HCT116 (cell line): ENCODE measurements around the gene HPCAL1. TPM values are rescaled to one million over a fixed set of nuclear protein-coding genes. Genes with fewer than 3 reads are reported as not detected.

Source experiments
- ATAC-seq: fragments of 200-7000 bp; cut with Tn5 transposase; 2 replicates; pipeline ENCODE4 v1.9.1; 2020; ENCODE audit warnings: mild to moderate bottlenecking, moderate library complexity
- BruUV-seq: library from RNA; stranded (reverse); fragments of 400-500 nt; replicated peaks from 2 replicates; lab custom pipeline; 2021; lab: Mats Ljungman, UMichigan
- CTCF ChIA-PET: fragments of 300-600 bp; sonication (Branson Sonifier 250); formaldehyde crosslinking; loops from one replicate; lab custom pipeline; 2021; ENCODE audit warnings: antibody characterized with exemption; lab: Charles Lee
- POLR2A ChIA-PET: fragments of 300-600, 350-600 bp; sonication (Branson Sonifier 250); formaldehyde crosslinking; loops from one replicate; lab custom pipeline; 2021; ENCODE audit warnings: antibody characterized with exemption; lab: Charles Lee
- RAD21 ChIA-PET, 2 experiments: fragments of 300-600 bp; sonication (Branson Sonifier 250); formaldehyde crosslinking; loops; one replicate each; lab custom pipeline; 2023; ENCODE audit warnings: low total read pairs in 2 of 2; ENCODE audit not compliant: uncharacterized antibody in 2 of 2, unreplicated experiment in 2 of 2, low non-redundant PET in 1 of 2; lab: Charles Lee
- DNase-seq: peaks from one replicate; pipeline ENCODE4 v3.0.0-alpha.2; 2010; ENCODE audit warnings: low read depth, low spot score
- H2AFZ ChIP-seq: fragments of 200-600 bp; shearing (Covaris generic), sonication (generic); 2 replicates; pipeline ENCODE4 v1.6.1; 2017; ENCODE audit warnings: low read depth, mixed run types, mixed read lengths, antibody characterized with exemption, low read length; ENCODE audit not compliant: poor library complexity, severe bottlenecking
- H3K27ac ChIP-seq: 2 replicates; pipeline ENCODE4 v1.5.1; 2012; ENCODE audit warnings: low read depth, low read length
- H3K27me3 ChIP-seq: fragments of 200-600 bp; sonication (generic); 2 replicates; pipeline ENCODE4 v1.6.1; 2016; ENCODE audit warnings: mixed run types, low read length, mixed read lengths; ENCODE audit not compliant: insufficient read depth
- H3K36me3 ChIP-seq, 2 experiments: fragments of 200-500 bp in 1 of 2; fragments of 200-600 bp in 1 of 2; sonication (Bioruptor generic) in 1 of 2; sonication (generic) in 1 of 2; 2 replicates each; pipeline versions ENCODE4 v1.5.1 to v1.6.1; 2014 to 2016; ENCODE audit warnings: low read length in 2 of 2, inconsistent platforms in 1 of 2, mixed read lengths in 1 of 2, mixed run types in 1 of 2; ENCODE audit not compliant: insufficient read depth in 2 of 2, control insufficient read depth in 1 of 2
- H3K4me1 ChIP-seq, 2 experiments: fragments of 200-600 bp in 1 of 2; sonication (generic) in 1 of 2; 2 replicates each; pipeline versions ENCODE4 v1.5.1 to v1.6.1; 2012 to 2017; ENCODE audit warnings: low read length in 2 of 2, inconsistent platforms in 1 of 2, mild to moderate bottlenecking in 1 of 2, mixed read lengths in 1 of 2, mixed run types in 1 of 2, moderate library complexity in 1 of 2; ENCODE audit not compliant: insufficient read depth in 2 of 2, control insufficient read depth in 1 of 2
- H3K4me2 ChIP-seq: fragments of 200-600 bp; sonication (generic); 2 replicates; pipeline ENCODE4 v1.6.1; 2017; ENCODE audit warnings: mixed run types, low read length, mixed read lengths
- H3K4me3 ChIP-seq, 2 experiments: fragments of 200-600 bp in 1 of 2; sonication (generic) in 1 of 2; replicated peaks in 1 of 2; 2 replicates each; pipeline ENCODE4 v1.5.1; 2011 to 2016; ENCODE audit warnings: low read length in 2 of 2, control low read depth in 1 of 2, low read depth in 1 of 2, mild to moderate bottlenecking in 1 of 2, mixed read lengths in 1 of 2, mixed run types in 1 of 2
- H3K79me2 ChIP-seq: fragments of 200-600 bp; sonication (generic); 2 replicates; pipeline ENCODE4 v1.6.1; 2017; ENCODE audit warnings: mild to moderate bottlenecking, mixed run types, low read length, moderate library complexity, mixed read lengths; ENCODE audit not compliant: insufficient read depth
- H3K9ac ChIP-seq: fragments of 200-600 bp; sonication (generic); 2 replicates; pipeline ENCODE4 v1.6.1; 2016; ENCODE audit warnings: low read length, mixed read lengths
- H3K9me2 ChIP-seq: fragments of 200-600 bp; sonication (generic), shearing (Covaris generic); 2 replicates; pipeline ENCODE4 v1.6.1; 2017; ENCODE audit warnings: mixed run types, mild to moderate bottlenecking, moderate library complexity; ENCODE audit not compliant: insufficient read depth
- H3K9me3 ChIP-seq, 2 experiments: fragments of 200-500 bp in 1 of 2; fragments of 200-600 bp in 1 of 2; sonication (Bioruptor generic) in 1 of 2; sonication (generic) in 1 of 2; 2 replicates each; pipeline ENCODE4 v1.6.1; 2014 to 2017; ENCODE audit warnings: low read length in 2 of 2, mixed read lengths in 2 of 2, inconsistent platforms in 1 of 2, low read depth in 1 of 2, mild to moderate bottlenecking in 1 of 2, mixed run types in 1 of 2, moderate library complexity in 1 of 2; ENCODE audit not compliant: control insufficient read depth in 1 of 2, insufficient read depth in 1 of 2
- H4K20me1 ChIP-seq: fragments of 200-600 bp; sonication (generic), shearing (Covaris generic); 2 replicates; pipeline ENCODE4 v1.6.1; 2017; ENCODE audit warnings: mixed run types, mild to moderate bottlenecking, moderate library complexity; ENCODE audit not compliant: insufficient read depth
- ATF3 ChIP-seq: IDR thresholded peaks from 2 replicates; pipeline ENCODE4 v1.6.1; 2012
- CBX3 ChIP-seq: IDR thresholded peaks from 2 replicates; pipeline ENCODE4 v1.6.1; 2012; ENCODE audit warnings: low read depth
- CEBPB ChIP-seq: IDR thresholded peaks from 2 replicates; pipeline ENCODE4 v1.6.1; 2012; ENCODE audit warnings: low read depth
- ELF1 ChIP-seq: IDR thresholded peaks from 2 replicates; pipeline ENCODE4 v1.6.1; 2012; ENCODE audit warnings: low read depth, borderline replicate concordance
- EZH2phosphoT487 ChIP-seq: fragments of 200-600 bp; IDR thresholded peaks from 2 replicates; pipeline ENCODE4 v1.6.1; 2018; ENCODE audit warnings: antibody characterized with exemption, borderline replicate concordance
- FOSL1 ChIP-seq: IDR thresholded peaks from 2 replicates; pipeline ENCODE4 v1.6.1; 2012; ENCODE audit warnings: low read depth
- MAX ChIP-seq: IDR thresholded peaks from 2 replicates; pipeline ENCODE4 v1.6.1; 2012
- POLR2A ChIP-seq: IDR thresholded peaks from 2 replicates; pipeline ENCODE4 v1.7.0; 2011; ENCODE audit warnings: borderline replicate concordance; ENCODE audit not compliant: insufficient read depth, insufficient read length; ENCODE audit errors: extremely low read depth
- REST ChIP-seq: IDR thresholded peaks from 2 replicates; pipeline ENCODE4 v1.6.1; 2012; ENCODE audit warnings: low read depth
- SIN3A ChIP-seq: IDR thresholded peaks from 2 replicates; pipeline ENCODE4 v1.6.1; 2012; ENCODE audit warnings: low read depth
- SRF ChIP-seq: IDR thresholded peaks from 2 replicates; pipeline ENCODE4 v1.6.1; 2012; ENCODE audit warnings: low read depth
- TCF7L2 ChIP-seq: IDR thresholded peaks from 2 replicates; pipeline ENCODE4 v1.7.0; 2011; ENCODE audit warnings: borderline replicate concordance, inconsistent platforms; ENCODE audit not compliant: insufficient read depth, insufficient read length; ENCODE audit errors: extremely low read depth
- ZFX ChIP-seq: fragments of 450-650 bp; IDR thresholded peaks from 2 replicates; pipeline ENCODE4 v1.6.1; 2017
- ZNF274 ChIP-seq: fragments of 200-500 bp; sonication (Bioruptor generic); IDR thresholded peaks from 2 replicates; pipeline ENCODE4 v1.6.1; 2014; ENCODE audit warnings: mild to moderate bottlenecking, low read depth, low read length, inconsistent platforms
- intact Hi-C: fragments of 100-400 bp; cut with micrococcal nuclease; formaldehyde crosslinking; loops from 2 replicates; pipeline ENCODE4 v1.10.0; 2022
- total RNA-seq: library from RNA; stranded (reverse); gene quantifications from one replicate; pipeline ENCODE4 v1.2.1, GENCODE V29; 2021; ENCODE audit not compliant: unreplicated experiment
- TF ChIP-seq, protein P1 (sequence below): IDR thresholded peaks from 2 replicates; pipeline ENCODE4 v1.6.1; 2011; ENCODE audit warnings: mild to moderate bottlenecking, low read length, moderate library complexity; ENCODE audit not compliant: insufficient replicate concordance; ENCODE audit errors: extremely low read depth

Gene HPCAL1
- total RNA-seq, 1 experiment from 2014 or later: 111 TPM

- no peak for DNase-seq
- Histone ChIP-seq H4K20me1 (no peaks in the 10 kb centered on the region), H3K79me2 (no peaks in the 10 kb centered on the region), H3K4me3 (no peak overlapping the region), H3K4me1 (peaks cover 5 to 34% of the 10 kb centered on the region in 2 experiments; a peak in 3 of 4 replicates), H3K27me3 (no peaks in the 10 kb centered on the region), H3K4me2 (no peak overlapping the region), H3K27ac (no peak overlapping the region), H3K36me3 (no peaks in the 10 kb centered on the region), H3K9me2 (no peaks in the 10 kb centered on the region), H3K9ac (no peak overlapping the region), H2AFZ (no peak overlapping the region), H3K9me3 (no peaks in the 10 kb centered on the region)
- RAD21 ChIA-PET: no interaction called here
- intact Hi-C loops: no loop called here
- CTCF ChIA-PET: no interaction called here
- POLR2A ChIA-PET: no interaction called here
- BruUV-seq: no TSS peak
- TF ChIP-seq ELF1 (no peak), CBX3 (no peak), REST (no peak)
- ATAC-seq: no peak
These were observed 46.6 kb upstream of the HPCAL1 start for GRCh38 chr2:10256031-10256514.

DNA sequence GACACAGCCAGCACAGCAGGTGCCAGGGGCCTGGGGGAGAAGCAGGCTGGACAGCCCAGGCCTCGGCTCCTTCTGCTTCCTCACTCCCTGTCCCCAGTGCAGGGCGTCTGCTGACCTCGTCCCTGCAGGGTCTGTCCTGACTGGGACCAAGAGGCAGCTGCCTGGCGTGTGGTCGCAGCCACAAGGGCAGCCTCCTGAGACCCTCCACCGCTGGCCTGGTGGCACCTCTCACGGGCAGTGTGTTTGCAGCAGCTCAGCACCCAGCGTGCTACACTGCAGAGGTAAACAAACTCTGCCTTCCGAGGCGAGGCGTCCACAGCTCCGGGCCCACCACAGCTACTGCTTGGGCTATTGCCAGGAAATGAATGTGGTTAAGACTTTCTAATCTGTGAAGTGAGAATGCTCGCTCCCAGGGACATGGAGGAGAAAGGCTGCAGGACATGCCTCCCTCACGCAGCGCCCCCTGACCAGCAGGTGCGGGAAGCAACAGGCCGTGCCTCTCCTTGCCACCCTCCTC lies 46.1 kb upstream of the HPCAL1 start:
- H3K4me1 ChIP-seq: peaks cover 5 to 34% of the 10 kb centered on the region in 2 experiments; a peak in 3 of 4 replicates
- POLR2A ChIA-PET: no interaction called here
- intact Hi-C loops: no loop called here
- BruUV-seq: no TSS peak
- H3K36me3 ChIP-seq: no peaks in the 10 kb centered on the region
- CTCF ChIA-PET: no interaction called here
- no peak overlapping the region for H3K9ac ChIP-seq
- H3K4me2 ChIP-seq: no peak overlapping the region
- H3K79me2 ChIP-seq: no peaks in the 10 kb centered on the region
- ATAC-seq (no peak), DNase-seq (no peak)
- H3K9me3 ChIP-seq: no peaks in the 10 kb centered on the region
- no peak overlapping the region for H3K4me3 ChIP-seq
- RAD21 ChIA-PET: no interaction called here
- H4K20me1 ChIP-seq: no peaks in the 10 kb centered on the region
- no peak overlapping the region for H2AFZ ChIP-seq
- no peaks in the 10 kb centered on the region for H3K27me3 ChIP-seq
- H3K27ac ChIP-seq: no peak overlapping the region
- H3K9me2 ChIP-seq: no peaks in the 10 kb centered on the region
- no peak for TF ChIP-seq SIN3A
- TF ChIP-seq, protein P1, sequence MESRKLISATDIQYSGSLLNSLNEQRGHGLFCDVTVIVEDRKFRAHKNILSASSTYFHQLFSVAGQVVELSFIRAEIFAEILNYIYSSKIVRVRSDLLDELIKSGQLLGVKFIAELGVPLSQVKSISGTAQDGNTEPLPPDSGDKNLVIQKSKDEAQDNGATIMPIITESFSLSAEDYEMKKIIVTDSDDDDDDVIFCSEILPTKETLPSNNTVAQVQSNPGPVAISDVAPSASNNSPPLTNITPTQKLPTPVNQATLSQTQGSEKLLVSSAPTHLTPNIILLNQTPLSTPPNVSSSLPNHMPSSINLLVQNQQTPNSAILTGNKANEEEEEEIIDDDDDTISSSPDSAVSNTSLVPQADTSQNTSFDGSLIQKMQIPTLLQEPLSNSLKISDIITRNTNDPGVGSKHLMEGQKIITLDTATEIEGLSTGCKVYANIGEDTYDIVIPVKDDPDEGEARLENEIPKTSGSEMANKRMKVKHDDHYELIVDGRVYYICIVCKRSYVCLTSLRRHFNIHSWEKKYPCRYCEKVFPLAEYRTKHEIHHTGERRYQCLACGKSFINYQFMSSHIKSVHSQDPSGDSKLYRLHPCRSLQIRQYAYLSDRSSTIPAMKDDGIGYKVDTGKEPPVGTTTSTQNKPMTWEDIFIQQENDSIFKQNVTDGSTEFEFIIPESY: no peak
- no peak for TF ChIP-seq EZH2phosphoT487
- no peak for TF ChIP-seq ZNF274
- TF ChIP-seq ATF3: no peak
- no peak for TF ChIP-seq TCF7L2
- TF ChIP-seq SRF: no peak
- no peak for TF ChIP-seq CEBPB
- TF ChIP-seq MAX: no peak
- TF ChIP-seq ELF1: no peak
- TF ChIP-seq FOSL1: no peak
- TF ChIP-seq ZFX: no peak
- TF ChIP-seq POLR2A: no peak
